Right lobe of liver (tissue), 6 donors: Measurements from ENCODE around the gene HNMT. TPM values are rescaled to one million over a fixed set of nuclear protein-coding genes. Genes with fewer than 3 reads are reported as not detected.

ENCODE experiments used
- ATAC-seq, 4 donors: fragments of 200-7000 bp; cut with Tn5 transposase; one replicate each; pipeline ENCODE4 v1.9.1; 2020; ENCODE audit warnings: mild to moderate bottlenecking in 4 of 4, moderate library complexity in 4 of 4
- DNase-seq, 3 donors: peaks; one replicate each; pipeline ENCODE4 v3.0.0-alpha.2; 2020
- H3K27ac ChIP-seq, 3 donors: fragments of 200-600 bp; one replicate each; pipeline ENCODE4 v1.8.0; 2022
- H3K27me3 ChIP-seq, 2 donors: fragments of 200-600 bp; one replicate each; pipeline ENCODE4 v1.8.0; 2022
- H3K36me3 ChIP-seq, 4 donors: fragments of 200-600 bp; sonication (generic) in 1 of 4; one replicate each; pipeline versions ENCODE4 v1.5.1 to v1.8.0; 2017 to 2022; ENCODE audit warnings: control low read depth in 1 of 4
- H3K4me1 ChIP-seq, 4 donors: fragments of 200-600 bp; sonication (generic) in 1 of 4; one replicate each; pipeline versions ENCODE4 v1.5.1 to v1.8.0; 2017 to 2022; ENCODE audit warnings: control low read depth in 1 of 4
- H3K4me3 ChIP-seq, 3 donors: fragments of 200-600 bp; one replicate each; pipeline ENCODE4 v1.8.0; 2022
- H3K9me3 ChIP-seq, 4 donors: fragments of 200-600 bp; sonication (generic) in 1 of 4; one replicate each; pipeline versions ENCODE4 v1.5.1 to v1.8.0; 2017 to 2022; ENCODE audit warnings: control low read depth in 1 of 4
- POLR2A ChIP-seq: fragments of 450-650 bp; IDR thresholded peaks from one replicate; pipeline ENCODE4 v1.6.1; 2017; ENCODE audit warnings: antibody characterized with exemption, mild to moderate bottlenecking
- WGBS: methylation state at CpG from one replicate; pipeline ENCODE4 v1.1.6; 2018; ENCODE audit warnings: low coverage, low lambda C conversion rate; ENCODE audit not compliant: insufficient coverage; ENCODE audit errors: missing lambda C conversion rate; 5-methylcytosine and 5-hydroxymethylcytosine counted together
- intact Hi-C, 2 donors: fragments of 100-400 bp; cut with DNase I; formaldehyde crosslinking; loops; one replicate each; pipeline versions ENCODE4 v1.11.2 to v1.14.1; 2022
- total RNA-seq, 6 experiments: library from RNA; depleted of rRNA in 2 of 6; stranded (reverse); fragments of >200 nt in 2 of 6; fragmentation: NEBNext Ultra II Directional in 3 of 6; extraction: Animal tissue kit (Norgen Biotek cat#: 25700) in 3 of 6; gene quantifications; one replicate each; pipeline versions ENCODE4 v1.1.0 to v1.2.4, GENCODE V29; 2016 to 2023
- TF ChIP-seq, protein P1 (sequence below), 4 donors: fragments of 200-600 bp in 3 of 4; fragments of 450-650 bp in 1 of 4; IDR thresholded peaks; one replicate each; pipeline versions ENCODE4 v1.5.1 to v1.8.0; 2016 to 2022; ENCODE audit warnings: antibody characterized with exemption in 4 of 4, mild to moderate bottlenecking in 2 of 4
- donor health status: DM: no; HTN: yes; CAD: no.
- donor health status: DM: no; HTN: no; CAD: no.
- donor health status: DM: no; HTN: no; CAD: no.
- donor health status: DM: no; HTN: yes; CAD: no.
- donor health status: DM: no; HTN: yes; CAD: no.

HNMT gene
- total RNA-seq, 6 experiments from 2014 or later, result 47.2 to 101 (median 59.8) TPM

DNA sequence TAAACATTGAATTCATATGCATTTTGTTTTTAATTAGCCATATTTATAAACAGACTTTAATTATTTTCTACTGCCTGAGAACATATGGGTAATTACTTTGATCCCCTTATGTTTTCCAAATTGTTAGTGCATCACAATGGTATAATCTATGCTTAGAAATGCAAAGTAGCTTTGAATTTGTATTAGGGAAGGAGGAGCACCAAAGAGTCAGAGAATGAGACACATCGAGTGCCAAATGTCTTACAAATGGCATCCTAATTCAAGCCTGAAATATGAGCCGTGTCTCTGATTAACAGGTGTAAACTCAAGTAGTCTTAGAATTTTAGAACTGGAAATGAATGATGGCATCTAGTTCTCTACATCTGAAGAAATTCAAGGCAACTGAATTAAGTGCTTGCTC lies 8.7 kb upstream of the HNMT start:
- no peaks in the 10 kb centered on the region for H3K4me1 ChIP-seq
- H3K4me3 ChIP-seq, result no peak overlapping the region
- H3K27ac ChIP-seq, result no peak overlapping the region
- H3K9me3 ChIP-seq, result no peaks in the 10 kb centered on the region
- DNase-seq, result no peak
- intact Hi-C loops, result no loop called here
- no peak for ATAC-seq
- WGBS, result 88% methylated on average over 2 of the region's 2 CpGs
- H3K27me3 ChIP-seq, result no peaks in the 10 kb centered on the region
- TF ChIP-seq, protein P1, sequence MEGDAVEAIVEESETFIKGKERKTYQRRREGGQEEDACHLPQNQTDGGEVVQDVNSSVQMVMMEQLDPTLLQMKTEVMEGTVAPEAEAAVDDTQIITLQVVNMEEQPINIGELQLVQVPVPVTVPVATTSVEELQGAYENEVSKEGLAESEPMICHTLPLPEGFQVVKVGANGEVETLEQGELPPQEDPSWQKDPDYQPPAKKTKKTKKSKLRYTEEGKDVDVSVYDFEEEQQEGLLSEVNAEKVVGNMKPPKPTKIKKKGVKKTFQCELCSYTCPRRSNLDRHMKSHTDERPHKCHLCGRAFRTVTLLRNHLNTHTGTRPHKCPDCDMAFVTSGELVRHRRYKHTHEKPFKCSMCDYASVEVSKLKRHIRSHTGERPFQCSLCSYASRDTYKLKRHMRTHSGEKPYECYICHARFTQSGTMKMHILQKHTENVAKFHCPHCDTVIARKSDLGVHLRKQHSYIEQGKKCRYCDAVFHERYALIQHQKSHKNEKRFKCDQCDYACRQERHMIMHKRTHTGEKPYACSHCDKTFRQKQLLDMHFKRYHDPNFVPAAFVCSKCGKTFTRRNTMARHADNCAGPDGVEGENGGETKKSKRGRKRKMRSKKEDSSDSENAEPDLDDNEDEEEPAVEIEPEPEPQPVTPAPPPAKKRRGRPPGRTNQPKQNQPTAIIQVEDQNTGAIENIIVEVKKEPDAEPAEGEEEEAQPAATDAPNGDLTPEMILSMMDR (IDR thresholded peaks at IDR 0.05), result no peak
- no peak for TF ChIP-seq POLR2A
- H3K36me3 ChIP-seq, result no peaks in the 10 kb centered on the region

DNA sequence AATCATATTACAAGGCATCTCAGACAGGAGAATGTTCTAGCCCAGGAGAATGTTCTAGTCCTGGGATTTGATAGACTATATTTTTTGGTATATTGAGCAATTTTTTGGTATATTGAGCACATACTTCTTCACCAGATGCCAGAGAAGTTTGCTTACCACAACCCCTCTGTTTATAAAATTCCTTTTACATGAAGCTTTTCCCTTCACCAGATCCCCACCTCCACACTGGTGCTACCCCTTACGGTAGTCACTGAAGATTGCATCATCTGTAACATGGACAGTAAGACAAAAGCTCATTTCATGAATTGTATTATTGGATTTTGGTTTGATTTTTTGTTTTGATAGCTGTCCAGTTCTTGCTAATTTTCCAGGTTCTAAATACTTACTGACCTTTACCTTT lies 7.2 kb upstream of the HNMT start:
- Histone ChIP-seq H3K27me3 (no peaks in the 10 kb centered on the region), H3K27ac (no peak overlapping the region), H3K36me3 (no peaks in the 10 kb centered on the region), H3K4me3 (no peak overlapping the region), H3K9me3 (no peaks in the 10 kb centered on the region), H3K4me1 (no peaks in the 10 kb centered on the region)
- no peak for TF ChIP-seq POLR2A
- TF ChIP-seq, protein P1 (IDR thresholded peaks at IDR 0.05), result no peak
- DNase-seq, result no peak
- 7% methylated on average over 1 of the region's 1 CpG for WGBS
- intact Hi-C loops, result no loop called here
- no peak for ATAC-seq

DNA sequence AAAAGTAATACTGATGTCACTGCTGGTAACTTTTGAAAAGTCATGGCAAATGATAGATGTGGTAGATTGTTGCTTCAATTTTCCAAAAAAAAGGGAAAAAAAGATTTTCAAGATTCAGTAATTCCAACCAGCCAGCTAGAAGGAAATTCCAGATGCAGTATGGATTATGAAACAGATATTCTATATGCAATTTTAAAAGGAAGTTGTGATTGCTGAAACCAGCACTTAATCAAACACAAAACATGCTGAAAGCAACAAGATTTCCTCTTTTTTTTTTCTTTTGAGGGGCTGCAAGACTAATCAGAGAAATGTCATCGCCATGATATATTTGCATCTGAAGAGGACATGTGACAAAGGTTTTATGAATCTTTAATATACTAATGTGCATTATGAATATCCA lies 5.1 kb upstream of the HNMT start:
- no peaks in the 10 kb centered on the region for H3K27me3 ChIP-seq
- DNase-seq (no peak), ATAC-seq (no peak)
- no peaks in the 10 kb centered on the region for H3K36me3 ChIP-seq
- no peak overlapping the region for H3K27ac ChIP-seq
- WGBS, result 46% methylated on average over 1 of the region's 1 CpG
- no peaks in the 10 kb centered on the region for H3K9me3 ChIP-seq
- intact Hi-C loops, result no loop called here
- no peak overlapping the region for H3K4me3 ChIP-seq
- peaks cover 0 to 10% (median 0%) of the 10 kb centered on the region in 4 donors for H3K4me1 ChIP-seq
- no peak for TF ChIP-seq POLR2A

DNA sequence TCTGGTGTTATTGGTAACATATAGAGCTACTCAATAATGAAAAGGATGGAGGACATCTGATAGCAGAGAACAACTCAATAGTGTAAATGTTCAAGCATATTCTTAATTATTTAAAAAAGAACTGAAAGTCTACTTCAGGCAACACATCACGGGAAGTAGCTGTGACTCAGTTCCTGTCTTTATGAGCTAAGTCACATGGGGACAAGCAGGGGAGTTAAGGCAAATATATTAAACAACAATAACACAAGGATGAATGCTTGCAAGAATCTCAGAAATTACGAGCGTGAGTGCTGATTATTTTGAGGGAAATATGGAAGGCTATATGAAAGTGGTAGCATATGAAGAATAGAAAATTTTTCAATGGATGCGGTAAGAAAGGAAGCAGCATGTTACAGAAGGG lies 4.0 kb upstream of the HNMT start:
- Histone ChIP-seq H3K27ac (no peak overlapping the region), H3K4me1 (peaks cover 0 to 10% (median 0%) of the 10 kb centered on the region in 4 donors), H3K9me3 (no peaks in the 10 kb centered on the region), H3K4me3 (no peak overlapping the region), H3K36me3 (no peaks in the 10 kb centered on the region), H3K27me3 (no peaks in the 10 kb centered on the region)
- DNase-seq (no peak), ATAC-seq (no peak)
- 83% methylated on average over 4 of the region's 4 CpGs for WGBS
- TF ChIP-seq POLR2A, result no peak
- TF ChIP-seq, protein P1 (IDR thresholded peaks at IDR 0.05), result no peak
- intact Hi-C loops, result no loop called here

DNA sequence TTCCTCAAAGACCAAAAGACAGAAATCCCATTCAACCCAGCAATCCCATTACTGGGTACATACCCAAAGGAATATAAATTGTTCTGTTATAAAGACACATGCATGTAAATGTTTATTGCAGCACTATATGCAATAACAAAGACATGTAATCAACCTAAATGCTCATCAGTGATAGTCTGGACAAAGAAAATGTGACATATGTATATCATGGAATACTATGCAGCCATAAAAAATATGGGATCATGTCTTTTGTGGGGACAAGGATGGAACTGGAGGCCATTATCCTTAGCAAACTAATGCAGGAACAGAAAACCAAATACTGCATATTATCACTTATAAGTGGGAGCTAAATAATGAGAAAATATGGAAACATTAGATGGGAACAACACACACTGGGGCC lies 2.7 kb upstream of the HNMT start:
- intact Hi-C loops, result no loop called here
- TF ChIP-seq POLR2A, result no peak
- TF ChIP-seq, protein P1 (IDR thresholded peaks at IDR 0.05), result no peak
- no peaks in the 10 kb centered on the region for H3K27me3 ChIP-seq
- H3K9me3 ChIP-seq, result no peaks in the 10 kb centered on the region
- DNase-seq (no peak), ATAC-seq (no peak)
- H3K27ac ChIP-seq, result no peak overlapping the region
- H3K4me3 ChIP-seq, result no peak overlapping the region
- H3K4me1 ChIP-seq, result peaks cover 0 to 10% (median 0%) of the 10 kb centered on the region in 4 donors
- no peaks in the 10 kb centered on the region for H3K36me3 ChIP-seq
